Loucy (cell line): ENCODE data around the gene CUEDC1.

Source experiments
- CTCF ChIP-seq: fragments of 200-600 bp; sonication (generic); conservative IDR thresholded peaks from 2 replicates; pipeline ENCODE4 v1.5.1; 2014; ENCODE audit warnings: mild to moderate bottlenecking, antibody characterized with exemption, low read length
- EZH2phosphoT487 ChIP-seq: fragments of 200-600 bp; IDR thresholded peaks from 2 replicates; pipeline ENCODE4 v1.6.1; 2018; ENCODE audit warnings: antibody characterized with exemption, mild to moderate bottlenecking, moderate library complexity, borderline replicate concordance

GRCh38 chr17:57859601-57860413 lies 95.4 kb downstream of the CUEDC1 start:
- TF ChIP-seq CTCF = no peak
- no peak for TF ChIP-seq EZH2phosphoT487
